ENCODE results near the gene ZC3H4. TPM values are rescaled to one million over a fixed set of nuclear protein-coding genes. Genes with fewer than 3 reads are reported as not detected.
A peak's percentile ranks its signal among the peaks of the same experiment; 100 is the strongest.

The ZC3H4 gene
- total and polyA plus RNA-seq, 9 of the 15 experiments (the other 6 are each of a cell fraction or from before 2014, with no cell fraction given): 2.2 to 75.6 (median 18.3) TPM

- TF ChIP-seq WHSC1 (IDR thresholded peaks at IDR 0.05; ENCODE audit: low read length) (no peak), SRSF9 (IDR thresholded peaks at IDR 0.05; ENCODE audit: borderline replicate concordance, low read depth, low read length) (no peak), HMGXB4 (CRISPR knock-in tag; IDR thresholded peaks at IDR 0.05) (no peak), ZNF197 (CRISPR knock-in tag; IDR thresholded peaks at IDR 0.05; ENCODE audit: low read depth) (peak; percentile 63; the same call in 1 of the 2 replicates), CCAR2 (IDR thresholded peaks at IDR 0.05; ENCODE audit: low read depth, low read length) (no peak), CBFA2T3 (IDR thresholded peaks at IDR 0.05) (peak; percentile 74), ZNF644 (tag; IDR thresholded peaks at IDR 0.05; ENCODE audit: low read depth) (0 out of 2 replicates have a peak, but pooled peaks have one; percentile 57), ZNF668 (CRISPR knock-in tag; IDR thresholded peaks at IDR 0.05) (no peak), ZNF707 (CRISPR knock-in tag; conservative IDR thresholded peaks at IDR 0.05) (no peak), GTF2F1 (IDR thresholded peaks at IDR 0.05; ENCODE audit: low read depth, low read length) (no peak), ZBTB34 (CRISPR knock-in tag; IDR thresholded peaks at IDR 0.05) (no peak), SMARCE1 (IDR thresholded peaks at IDR 0.05) (0 out of 2 replicates have a peak, but pooled peaks have one; percentile 32), ELF4 (CRISPR knock-in tag; IDR thresholded peaks at IDR 0.05) (0 out of 2 replicates have a peak, but pooled peaks have one; percentile 17), C11orf30 (IDR thresholded peaks at IDR 0.05; ENCODE audit: low read depth) (no peak), JUND (IDR thresholded peaks at IDR 0.05; ENCODE audit: borderline replicate concordance, low read depth, low read length) (no peak), JUND (tag; IDR thresholded peaks at IDR 0.05; ENCODE audit: borderline replicate concordance, low read depth, low read length) (no peak), ZBTB9 (CRISPR knock-in tag; IDR thresholded peaks at IDR 0.05) (no peak), SMARCA4 (IDR thresholded peaks at IDR 0.05) (peak; percentile 9; the same call in 1 of the 2 replicates), SRSF3 (IDR thresholded peaks at IDR 0.05; ENCODE audit: insufficient read depth, low read length) (no peak), CSDE1 (IDR thresholded peaks at IDR 0.05) (no peak), IFI16 (CRISPR knock-in tag; IDR thresholded peaks at IDR 0.05) (no peak), MNT (conservative IDR thresholded peaks at IDR 0.05) (no peak), ZKSCAN8 (CRISPR knock-in tag; IDR thresholded peaks at IDR 0.05) (0 out of 2 replicates have a peak, but pooled peaks have one; percentile 25)
Observed at GRCh38 chr19:47099576-47100050, 14.0 kb downstream of the ZC3H4 start (continued).
